ENCODE data around the gene MYRFL.

GRCh38 chr12:69816082-69816481, 8.9 kb upstream of the MYRFL start:
- TF ChIP-seq, protein P1, sequence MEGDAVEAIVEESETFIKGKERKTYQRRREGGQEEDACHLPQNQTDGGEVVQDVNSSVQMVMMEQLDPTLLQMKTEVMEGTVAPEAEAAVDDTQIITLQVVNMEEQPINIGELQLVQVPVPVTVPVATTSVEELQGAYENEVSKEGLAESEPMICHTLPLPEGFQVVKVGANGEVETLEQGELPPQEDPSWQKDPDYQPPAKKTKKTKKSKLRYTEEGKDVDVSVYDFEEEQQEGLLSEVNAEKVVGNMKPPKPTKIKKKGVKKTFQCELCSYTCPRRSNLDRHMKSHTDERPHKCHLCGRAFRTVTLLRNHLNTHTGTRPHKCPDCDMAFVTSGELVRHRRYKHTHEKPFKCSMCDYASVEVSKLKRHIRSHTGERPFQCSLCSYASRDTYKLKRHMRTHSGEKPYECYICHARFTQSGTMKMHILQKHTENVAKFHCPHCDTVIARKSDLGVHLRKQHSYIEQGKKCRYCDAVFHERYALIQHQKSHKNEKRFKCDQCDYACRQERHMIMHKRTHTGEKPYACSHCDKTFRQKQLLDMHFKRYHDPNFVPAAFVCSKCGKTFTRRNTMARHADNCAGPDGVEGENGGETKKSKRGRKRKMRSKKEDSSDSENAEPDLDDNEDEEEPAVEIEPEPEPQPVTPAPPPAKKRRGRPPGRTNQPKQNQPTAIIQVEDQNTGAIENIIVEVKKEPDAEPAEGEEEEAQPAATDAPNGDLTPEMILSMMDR (IDR thresholded peaks at IDR 0.05) = no peak
- no peak for TF ChIP-seq POLR2AphosphoS5 (IDR thresholded peaks at IDR 0.05)
